ENCODE data around the gene RALY. TPM values are rescaled to one million over a fixed set of nuclear protein-coding genes. Genes with fewer than 3 reads are reported as not detected.

The RALY gene
- total RNA-seq, 2 donors from 2014 or later = 136 to 182 TPM

GRCh38 chr20:34089175-34089479 is 95.4 kb downstream of the RALY start:
- Histone ChIP-seq H3K36me3 (ENCODE audit: control insufficient read depth, insufficient read depth, low read length) (peaks cover 80% of the 10 kb centered on the region), H3K27ac (ENCODE audit: low read depth, low read length) (no peak overlapping the region), H3K4me3 (ENCODE audit: low read length) (no peak overlapping the region), H3K4me1 (ENCODE audit: control insufficient read depth, insufficient read depth, low read length) (no peaks in the 10 kb centered on the region), H3K9ac (ENCODE audit: extremely low read depth, low read length, poor library complexity, severe bottlenecking) (no peak overlapping the region), H3K9me3 (ENCODE audit: control insufficient read depth, low read length) (no peaks in the 10 kb centered on the region), H3K27me3 (ENCODE audit: control insufficient read depth, insufficient read depth, low read length, poor library complexity, severe bottlenecking) (no peaks in the 10 kb centered on the region)
- no peaks in the 10 kb centered on the region for H3K4me1 Mint-ChIP-seq
- DNase-seq = no peak
- WGBS, 2 experiments (ENCODE audit: insufficient coverage in 1 of 2, insufficient read length in 1 of 2) = 100% methylated on average over 3 of the region's 5 CpGs
- peaks cover 76% of the 10 kb centered on the region for H3K36me3 Mint-ChIP-seq (ENCODE audit: low read depth)
- H3K27ac Mint-ChIP-seq = peak overlapping the region; percentile 29
- H3K27me3 Mint-ChIP-seq (ENCODE audit: insufficient read depth) = no peaks in the 10 kb centered on the region
- no peak for TF ChIP-seq CTCF (conservative IDR thresholded peaks at IDR 0.05)
- H3K4me3 Mint-ChIP-seq = no peak overlapping the region
- H3K9me3 Mint-ChIP-seq = no peaks in the 10 kb centered on the region

GRCh38 chr20:34089655-34090345 is 96.1 kb downstream of the RALY start:
- no peak overlapping the region for H3K27ac ChIP-seq (ENCODE audit: low read depth, low read length)

GRCh38 chr20:34090645-34091044 is 96.9 kb downstream of the RALY start:
- no peaks in the 10 kb centered on the region for H3K9me3 ChIP-seq (ENCODE audit: control insufficient read depth, low read length)
- Mint-ChIP-seq H3K27me3 (ENCODE audit: insufficient read depth) (no peaks in the 10 kb centered on the region), H3K4me1 (no peaks in the 10 kb centered on the region), H3K27ac (no peak overlapping the region), H3K4me3 (no peak overlapping the region), H3K9me3 (no peaks in the 10 kb centered on the region), H3K36me3 (ENCODE audit: low read depth) (peaks cover 79% of the 10 kb centered on the region)
- peaks cover 89% of the 10 kb centered on the region for H3K36me3 ChIP-seq (ENCODE audit: control insufficient read depth, insufficient read depth, low read length)
- no peaks in the 10 kb centered on the region for H3K4me1 ChIP-seq (ENCODE audit: control insufficient read depth, insufficient read depth, low read length)
- no peak overlapping the region for H3K27ac ChIP-seq (ENCODE audit: low read depth, low read length)
- H3K4me3 ChIP-seq (ENCODE audit: low read length) = no peak overlapping the region
- H3K9ac ChIP-seq (ENCODE audit: extremely low read depth, low read length, poor library complexity, severe bottlenecking) = no peak overlapping the region
- 100% methylated on average over 2 of the region's 2 CpGs for WGBS, 2 experiments (ENCODE audit: insufficient coverage in 1 of 2, insufficient read length in 1 of 2)
- TF ChIP-seq CTCF (conservative IDR thresholded peaks at IDR 0.05) = no peak
- no peaks in the 10 kb centered on the region for H3K27me3 ChIP-seq (ENCODE audit: control insufficient read depth, insufficient read depth, low read length, poor library complexity, severe bottlenecking)
- DNase-seq = no peak

More at GRCh38 chr20:34089655-34090345, 96.1 kb downstream of the RALY start:
- H3K36me3 ChIP-seq (ENCODE audit: control insufficient read depth, insufficient read depth, low read length) = peaks cover 81% of the 10 kb centered on the region
- Mint-ChIP-seq H3K4me3 (no peak overlapping the region), H3K27ac (peak overlapping the region; percentile 16), H3K9me3 (no peaks in the 10 kb centered on the region), H3K4me1 (no peaks in the 10 kb centered on the region), H3K27me3 (ENCODE audit: insufficient read depth) (no peaks in the 10 kb centered on the region), H3K36me3 (ENCODE audit: low read depth) (peaks cover 76% of the 10 kb centered on the region)
- H3K4me3 ChIP-seq (ENCODE audit: low read length) = no peak overlapping the region
- no peak overlapping the region for H3K9ac ChIP-seq (ENCODE audit: extremely low read depth, low read length, poor library complexity, severe bottlenecking)
- H3K27me3 ChIP-seq (ENCODE audit: control insufficient read depth, insufficient read depth, low read length, poor library complexity, severe bottlenecking) = no peaks in the 10 kb centered on the region
- WGBS, 2 experiments (ENCODE audit: insufficient coverage in 1 of 2, insufficient read length in 1 of 2) = 97 to 98% methylated on average over 5 to 13 of the region's 13 CpGs
- TF ChIP-seq CTCF (conservative IDR thresholded peaks at IDR 0.05) = no peak
- no peaks in the 10 kb centered on the region for H3K4me1 ChIP-seq (ENCODE audit: control insufficient read depth, insufficient read depth, low read length)
- H3K9me3 ChIP-seq (ENCODE audit: control insufficient read depth, low read length) = no peaks in the 10 kb centered on the region
- DNase-seq = no peak

Data from endodermal cell (in vitro differentiated cells).